Measurements from ENCODE around the gene SLC39A11.

The SLC39A11 gene

DNA sequence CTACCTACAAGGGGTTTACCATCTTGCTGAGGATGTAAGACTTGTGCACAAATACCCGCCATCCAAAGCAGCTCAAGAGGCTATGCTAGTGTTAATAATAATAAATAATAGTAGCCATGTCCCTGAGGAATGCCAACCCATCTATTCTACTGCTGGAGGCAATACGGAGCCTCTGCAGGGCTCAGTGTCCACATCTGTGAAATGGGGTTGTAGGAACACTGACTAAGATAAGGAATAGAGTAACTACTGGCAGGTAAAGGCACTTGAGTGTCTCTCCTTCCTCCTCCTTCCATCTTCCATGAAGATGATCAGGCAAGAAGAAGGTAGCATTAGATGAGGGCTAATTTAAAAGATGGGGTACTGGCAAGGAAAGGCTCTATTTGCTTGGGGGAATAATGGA lies 295.3 kb downstream of the SLC39A11 start:
- H3K14ac ChIP-seq (ENCODE audit: low read length in 2 of 2) = no peak overlapping the region
- H2BK120ac ChIP-seq (ENCODE audit: low read depth, low read length) = no peak overlapping the region
- H2BK5ac ChIP-seq (ENCODE audit: low read depth, low read length, poor library complexity, severe bottlenecking) = no peak overlapping the region
- no peaks in the 10 kb centered on the region for H3K36me3 ChIP-seq (ENCODE audit: control insufficient read depth in 1 of 2, insufficient read depth in 2 of 2, low read depth in 1 of 2, low read length in 2 of 2)
- no peaks in the 10 kb centered on the region for H3K79me1 ChIP-seq (replicated peaks; ENCODE audit: low read length, poor library complexity, severe bottlenecking)
- no peak overlapping the region for H2BK12ac ChIP-seq (ENCODE audit: low read length in 2 of 2)
- H3K27me3 ChIP-seq (ENCODE audit: control insufficient read depth in 1 of 2, insufficient read depth in 1 of 2, low read length in 2 of 2) = no peaks in the 10 kb centered on the region
- H3K4ac ChIP-seq (ENCODE audit: low read depth in 1 of 2, low read length in 2 of 2) = no peak overlapping the region
- H4K8ac ChIP-seq (ENCODE audit: low read length) = no peak overlapping the region
- H4K91ac ChIP-seq (ENCODE audit: low read length) = no peak overlapping the region
- 92% methylated on average over 1 of the region's 2 CpGs for WGBS
- H2AFZ ChIP-seq (ENCODE audit: low read depth, low read length) = no peak overlapping the region
- no peak overlapping the region for H3K23ac ChIP-seq (ENCODE audit: low read length in 2 of 2)
- DNase-seq = no peak
- H3K4me3 ChIP-seq (ENCODE audit: insufficient read depth in 1 of 2, low read depth in 1 of 2, low read length in 2 of 2) = no peak overlapping the region
- no peak overlapping the region for H3K4me2 ChIP-seq (ENCODE audit: low read length, poor library complexity, severe bottlenecking)
- H3K4me1 ChIP-seq (ENCODE audit: control insufficient read depth, insufficient read depth, low read depth, low read length) = no peaks in the 10 kb centered on the region
- H3K27ac ChIP-seq (ENCODE audit: low read length, poor library complexity, severe bottlenecking) = no peak overlapping the region
- no peak overlapping the region for H3K9ac ChIP-seq (ENCODE audit: low read length)
- H2AK5ac ChIP-seq (ENCODE audit: low read length, severe bottlenecking) = no peak overlapping the region
- H2BK15ac ChIP-seq (ENCODE audit: low read depth, poor library complexity, severe bottlenecking) = no peak overlapping the region
- H3K18ac ChIP-seq (ENCODE audit: low read depth in 1 of 2, low read length in 2 of 2) = no peak overlapping the region
- H3K9me3 ChIP-seq (ENCODE audit: control insufficient read depth, low read length) = peaks cover 56% of the 10 kb centered on the region

DNA sequence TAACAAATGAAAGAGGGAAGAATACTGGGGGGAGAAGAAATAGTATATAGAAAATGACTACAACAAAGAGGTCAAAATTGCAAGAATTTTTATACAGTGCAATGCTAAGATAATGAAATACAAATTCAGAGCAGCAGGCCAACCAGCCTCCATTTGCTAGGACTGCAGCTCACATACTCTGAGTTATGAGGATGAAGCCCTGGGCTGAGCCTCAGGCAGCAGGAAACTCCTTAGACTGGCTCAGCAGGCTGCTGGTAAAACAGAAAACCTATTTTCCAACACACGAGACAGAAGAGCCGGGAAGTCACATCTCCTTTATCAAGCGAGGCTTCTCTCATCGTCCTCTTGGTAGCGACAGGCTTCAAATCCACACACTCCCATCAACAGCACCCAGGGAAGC lies 296.5 kb downstream of the SLC39A11 start:
- Histone ChIP-seq H3K14ac (ENCODE audit: low read length in 2 of 2) (no peak overlapping the region), H2BK15ac (ENCODE audit: low read depth, poor library complexity, severe bottlenecking) (no peak overlapping the region), H3K23ac (ENCODE audit: low read length in 2 of 2) (no peak overlapping the region), H3K9ac (ENCODE audit: low read length) (no peak overlapping the region), H2AFZ (ENCODE audit: low read depth, low read length) (no peak overlapping the region), H2BK120ac (ENCODE audit: low read depth, low read length) (no peak overlapping the region), H2BK12ac (ENCODE audit: low read length in 2 of 2) (no peak overlapping the region), H3K9me3 (ENCODE audit: control insufficient read depth, low read length) (peaks cover 59% of the 10 kb centered on the region), H3K4me1 (ENCODE audit: control insufficient read depth, insufficient read depth, low read depth, low read length) (no peaks in the 10 kb centered on the region), H3K4me2 (ENCODE audit: low read length, poor library complexity, severe bottlenecking) (no peak overlapping the region), H3K4ac (ENCODE audit: low read depth in 1 of 2, low read length in 2 of 2) (no peak overlapping the region), H3K27ac (ENCODE audit: low read length, poor library complexity, severe bottlenecking) (no peak overlapping the region), H2AK5ac (ENCODE audit: low read length, severe bottlenecking) (no peak overlapping the region), H2BK5ac (ENCODE audit: low read depth, low read length, poor library complexity, severe bottlenecking) (no peak overlapping the region), H3K79me1 (replicated peaks; ENCODE audit: low read length, poor library complexity, severe bottlenecking) (no peaks in the 10 kb centered on the region), H3K36me3 (ENCODE audit: control insufficient read depth in 1 of 2, insufficient read depth in 2 of 2, low read depth in 1 of 2, low read length in 2 of 2) (no peaks in the 10 kb centered on the region), H3K4me3 (ENCODE audit: insufficient read depth in 1 of 2, low read depth in 1 of 2, low read length in 2 of 2) (no peak overlapping the region), H3K18ac (ENCODE audit: low read depth in 1 of 2, low read length in 2 of 2) (no peak overlapping the region), H3K27me3 (ENCODE audit: control insufficient read depth in 1 of 2, insufficient read depth in 1 of 2, low read length in 2 of 2) (no peaks in the 10 kb centered on the region), H4K8ac (ENCODE audit: low read length) (no peak overlapping the region), H4K91ac (ENCODE audit: low read length) (no peak overlapping the region)
- 90% methylated on average over 4 of the region's 5 CpGs for WGBS
- no peak for DNase-seq

DNA sequence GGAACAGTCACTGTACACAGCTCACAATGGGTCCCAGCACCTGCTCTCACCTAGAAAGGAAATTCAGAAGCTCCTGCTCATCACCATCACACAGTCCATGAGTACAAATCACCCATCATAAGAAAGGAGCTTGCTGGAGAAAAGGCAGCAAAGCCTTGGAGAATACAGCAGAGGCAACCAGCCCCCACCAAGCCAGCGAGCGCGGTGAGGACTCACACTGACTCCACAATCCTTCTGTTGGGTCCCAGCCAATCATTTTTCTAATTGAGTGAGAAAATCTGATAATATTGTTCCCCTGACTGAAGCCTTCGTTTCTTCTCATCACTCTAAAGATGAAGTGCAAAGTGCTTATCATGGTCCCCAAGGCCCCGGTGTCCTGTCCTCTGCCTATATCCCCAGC lies 298.3 kb downstream of the SLC39A11 start:
- H2BK15ac ChIP-seq (ENCODE audit: low read depth, poor library complexity, severe bottlenecking) = no peak overlapping the region
- H3K9me3 ChIP-seq (ENCODE audit: control insufficient read depth, low read length) = peaks cover 52% of the 10 kb centered on the region
- no peaks in the 10 kb centered on the region for H3K36me3 ChIP-seq (ENCODE audit: control insufficient read depth in 1 of 2, insufficient read depth in 2 of 2, low read depth in 1 of 2, low read length in 2 of 2)
- no peak overlapping the region for H3K27ac ChIP-seq (ENCODE audit: low read length, poor library complexity, severe bottlenecking)
- no peak overlapping the region for H3K14ac ChIP-seq (ENCODE audit: low read length in 2 of 2)
- no peak overlapping the region for H2BK120ac ChIP-seq (ENCODE audit: low read depth, low read length)
- H3K18ac ChIP-seq (ENCODE audit: low read depth in 1 of 2, low read length in 2 of 2) = no peak overlapping the region
- H3K4me3 ChIP-seq (ENCODE audit: insufficient read depth in 1 of 2, low read depth in 1 of 2, low read length in 2 of 2) = no peak overlapping the region
- no peak overlapping the region for H2BK12ac ChIP-seq (ENCODE audit: low read length in 2 of 2)
- H4K8ac ChIP-seq (ENCODE audit: low read length) = no peak overlapping the region
- no peak overlapping the region for H3K9ac ChIP-seq (ENCODE audit: low read length)
- no peak overlapping the region for H3K23ac ChIP-seq (ENCODE audit: low read length in 2 of 2)
- H2BK5ac ChIP-seq (ENCODE audit: low read depth, low read length, poor library complexity, severe bottlenecking) = no peak overlapping the region
- WGBS = 87% methylated on average over 5 of the region's 5 CpGs
- no peak overlapping the region for H2AFZ ChIP-seq (ENCODE audit: low read depth, low read length)
- DNase-seq = no peak
- H2AK5ac ChIP-seq (ENCODE audit: low read length, severe bottlenecking) = no peak overlapping the region
- H3K4ac ChIP-seq (ENCODE audit: low read depth in 1 of 2, low read length in 2 of 2) = no peak overlapping the region
- H3K4me2 ChIP-seq (ENCODE audit: low read length, poor library complexity, severe bottlenecking) = no peak overlapping the region
- no peaks in the 10 kb centered on the region for H3K79me1 ChIP-seq (replicated peaks; ENCODE audit: low read length, poor library complexity, severe bottlenecking)
- H4K91ac ChIP-seq (ENCODE audit: low read length) = no peak overlapping the region
- no peaks in the 10 kb centered on the region for H3K4me1 ChIP-seq (ENCODE audit: control insufficient read depth, insufficient read depth, low read depth, low read length)
- no peaks in the 10 kb centered on the region for H3K27me3 ChIP-seq (ENCODE audit: control insufficient read depth in 1 of 2, insufficient read depth in 1 of 2, low read length in 2 of 2)

DNA sequence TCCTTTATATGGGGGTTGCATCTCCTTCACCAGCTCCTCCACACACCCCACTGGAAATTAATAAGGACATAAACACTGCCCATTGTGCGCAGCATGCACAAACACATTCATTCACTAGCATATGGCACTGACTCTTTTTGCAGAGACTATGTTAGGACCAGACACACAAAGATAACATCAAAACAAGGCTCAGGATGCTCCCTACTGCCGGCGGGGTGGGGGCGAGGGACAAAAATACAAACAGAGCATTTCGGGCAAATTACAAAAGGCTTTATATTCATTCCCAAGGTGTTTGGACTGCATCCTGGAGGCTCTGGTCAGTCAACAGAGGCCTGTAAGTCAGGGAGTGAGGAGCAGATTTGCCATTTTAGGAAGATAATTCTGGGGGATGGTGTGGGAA lies 299.7 kb downstream of the SLC39A11 start:
- Histone ChIP-seq H3K18ac (ENCODE audit: low read depth in 1 of 2, low read length in 2 of 2) (no peak overlapping the region), H3K36me3 (ENCODE audit: control insufficient read depth in 1 of 2, insufficient read depth in 2 of 2, low read depth in 1 of 2, low read length in 2 of 2) (no peaks in the 10 kb centered on the region), H2AFZ (ENCODE audit: low read depth, low read length) (no peak overlapping the region), H3K79me1 (replicated peaks; ENCODE audit: low read length, poor library complexity, severe bottlenecking) (no peaks in the 10 kb centered on the region), H3K4me1 (ENCODE audit: control insufficient read depth, insufficient read depth, low read depth, low read length) (peaks cover 2% of the 10 kb centered on the region), H4K91ac (ENCODE audit: low read length) (no peak overlapping the region), H3K9ac (ENCODE audit: low read length) (no peak overlapping the region), H2BK120ac (ENCODE audit: low read depth, low read length) (no peak overlapping the region), H2BK5ac (ENCODE audit: low read depth, low read length, poor library complexity, severe bottlenecking) (no peak overlapping the region), H4K8ac (ENCODE audit: low read length) (no peak overlapping the region), H3K27ac (ENCODE audit: low read length, poor library complexity, severe bottlenecking) (no peak overlapping the region), H3K9me3 (ENCODE audit: control insufficient read depth, low read length) (peaks cover 45% of the 10 kb centered on the region), H3K23ac (ENCODE audit: low read length in 2 of 2) (no peak overlapping the region), H3K4me2 (ENCODE audit: low read length, poor library complexity, severe bottlenecking) (no peak overlapping the region), H3K4me3 (ENCODE audit: insufficient read depth in 1 of 2, low read depth in 1 of 2, low read length in 2 of 2) (no peak overlapping the region), H3K14ac (ENCODE audit: low read length in 2 of 2) (no peak overlapping the region), H2BK12ac (ENCODE audit: low read length in 2 of 2) (no peak overlapping the region), H3K4ac (ENCODE audit: low read depth in 1 of 2, low read length in 2 of 2) (no peak overlapping the region), H2AK5ac (ENCODE audit: low read length, severe bottlenecking) (no peak overlapping the region), H2BK15ac (ENCODE audit: low read depth, poor library complexity, severe bottlenecking) (no peak overlapping the region), H3K27me3 (ENCODE audit: control insufficient read depth in 1 of 2, insufficient read depth in 1 of 2, low read length in 2 of 2) (no peaks in the 10 kb centered on the region)
- WGBS = 96% methylated on average over 5 of the region's 5 CpGs
- no peak for DNase-seq

Data from mesenchymal stem cell (in vitro differentiated cells and primary cell).